Natural killer cell treated with Interleukin-12 subunit alpha and Interleukin-12 subunit beta and Interleukin-15 and Interleukin-18, amount 100 ng/mL, for 72 hours (primary cell): ENCODE data around the gene CT83. TPM values are rescaled to one million over a fixed set of nuclear protein-coding genes. Genes with fewer than 3 reads are reported as not detected.

Experiments
- ATAC-seq, 2 donors: fragments of 150-1000 bp; cut with Tn5 transposase in 1 of 2; sonication (Bioruptor Pico), chemical (Tn5 transposase) in 1 of 2; 2 replicates each; pipeline ENCODE4 v1.10.0; 2021
- DNase-seq: peaks from one replicate; pipeline ENCODE4 v3.0.0; 2022; ENCODE audit warnings: low spot score
- H3K27ac Mint-ChIP-seq, 2 donors: 1 replicate in 1 of 2; 2 replicates in 1 of 2; pipeline ENCODE4 v1.8.0; 2022; ENCODE audit warnings: mixed read lengths in 2 of 2, mild to moderate bottlenecking in 1 of 2, moderate library complexity in 1 of 2
- H3K27me3 Mint-ChIP-seq, 2 donors: 1 replicate in 1 of 2; 2 replicates in 1 of 2; pipeline ENCODE4 v1.8.0; 2022; ENCODE audit warnings: mixed read lengths in 2 of 2
- H3K36me3 Mint-ChIP-seq: one replicate; pipeline ENCODE4 v1.8.0; 2022; ENCODE audit warnings: mixed read lengths
- H3K4me1 Mint-ChIP-seq, 2 donors: 1 replicate in 1 of 2; 2 replicates in 1 of 2; pipeline ENCODE4 v1.8.0; 2022; ENCODE audit warnings: low read depth in 2 of 2, mixed read lengths in 2 of 2, mild to moderate bottlenecking in 1 of 2
- H3K4me3 Mint-ChIP-seq: one replicate; pipeline ENCODE4 v1.8.0; 2022; ENCODE audit warnings: mixed read lengths
- H3K9me3 Mint-ChIP-seq: 2 replicates; pipeline ENCODE4 v1.8.0; 2022; ENCODE audit warnings: mixed read lengths
- total RNA-seq, 2 donors: library from RNA; stranded (reverse); gene quantifications; one replicate each; pipeline ENCODE4 v1.2.3, GENCODE V29; 2022

CT83 gene, protein sequence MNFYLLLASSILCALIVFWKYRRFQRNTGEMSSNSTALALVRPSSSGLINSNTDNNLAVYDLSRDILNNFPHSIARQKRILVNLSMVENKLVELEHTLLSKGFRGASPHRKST
- total RNA-seq, result not detected

- Mint-ChIP-seq H3K27me3 (no peaks in the 10 kb centered on the region), H3K36me3 (no peaks in the 10 kb centered on the region), H3K27ac (no peak within 1 kb of the TSS), H3K4me3 (no peak within 1 kb of the TSS), H3K4me1 (no peaks in the 10 kb centered on the region), H3K9me3 (no peaks in the 10 kb centered on the region)
- ATAC-seq (no peak), DNase-seq (no peak)
Observed at GRCh38 chrX:116462822-116463221, at the start of gene CT83. Gene CT83 (minus strand): TSS chrX:116462976. CDS start chrX:116462856, 120 bp downstream.

DNA sequence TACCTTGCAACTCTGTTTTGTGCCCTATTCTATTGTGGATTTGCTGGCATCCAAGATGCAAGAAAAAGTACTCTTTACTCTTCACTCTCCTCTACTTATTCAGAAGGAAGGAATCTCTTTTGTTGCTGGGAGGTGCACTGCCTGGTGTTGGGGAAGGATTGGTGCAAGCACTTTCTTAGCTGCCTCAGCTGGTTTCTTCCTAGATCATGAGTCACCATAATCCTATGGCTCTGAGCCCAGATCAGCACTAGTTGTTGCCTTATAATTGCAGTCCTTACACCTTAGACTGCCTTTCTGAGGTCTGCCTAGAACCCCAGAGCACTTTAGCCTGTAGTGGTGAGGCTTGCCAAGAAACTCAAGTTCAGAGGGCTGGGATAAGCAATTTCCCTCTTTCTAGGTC is 37.0 kb upstream of the CT83 start:
- H3K4me1 Mint-ChIP-seq, result no peaks in the 10 kb centered on the region
- H3K27ac Mint-ChIP-seq, result no peak overlapping the region
- ATAC-seq, result no peak
- peaks cover 5% of the 10 kb centered on the region for H3K9me3 Mint-ChIP-seq
- no peak overlapping the region for H3K4me3 Mint-ChIP-seq
- DNase-seq, result no peak
- H3K27me3 Mint-ChIP-seq, result no peaks in the 10 kb centered on the region
- no peaks in the 10 kb centered on the region for H3K36me3 Mint-ChIP-seq

- Mint-ChIP-seq H3K27me3 (no peaks in the 10 kb centered on the region), H3K4me1 (no peaks in the 10 kb centered on the region), H3K27ac (no peak overlapping the region), H3K4me3 (no peak overlapping the region), H3K36me3 (no peaks in the 10 kb centered on the region), H3K9me3 (peaks cover 8% of the 10 kb centered on the region)
- ATAC-seq, result no peak
- DNase-seq, result no peak
Observed at GRCh38 chrX:116493271-116493670, 30.5 kb upstream of the CT83 start.

DNA sequence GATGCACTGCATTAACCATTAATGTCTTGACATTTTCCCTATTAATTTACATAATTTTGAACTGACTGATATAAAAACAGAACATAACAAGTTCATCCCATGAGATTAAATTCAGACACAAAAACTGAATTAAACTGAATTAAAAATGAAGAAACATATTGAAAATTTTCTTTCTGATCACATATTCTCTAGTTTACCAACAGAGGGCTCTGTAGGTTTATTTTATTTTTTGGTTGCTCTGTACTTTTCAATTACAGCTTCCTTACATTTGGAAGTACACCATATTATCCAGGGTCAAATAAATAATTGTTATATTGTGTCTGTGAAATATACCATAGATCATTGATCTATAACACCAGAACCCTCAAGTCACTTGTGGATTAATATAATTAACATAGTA is 27.3 kb upstream of the CT83 start:
- ATAC-seq (no peak), DNase-seq (no peak)
- Mint-ChIP-seq H3K27me3 (no peaks in the 10 kb centered on the region), H3K9me3 (peaks cover 3% of the 10 kb centered on the region), H3K27ac (no peak overlapping the region), H3K4me1 (no peaks in the 10 kb centered on the region), H3K36me3 (no peaks in the 10 kb centered on the region), H3K4me3 (no peak overlapping the region)

DNA sequence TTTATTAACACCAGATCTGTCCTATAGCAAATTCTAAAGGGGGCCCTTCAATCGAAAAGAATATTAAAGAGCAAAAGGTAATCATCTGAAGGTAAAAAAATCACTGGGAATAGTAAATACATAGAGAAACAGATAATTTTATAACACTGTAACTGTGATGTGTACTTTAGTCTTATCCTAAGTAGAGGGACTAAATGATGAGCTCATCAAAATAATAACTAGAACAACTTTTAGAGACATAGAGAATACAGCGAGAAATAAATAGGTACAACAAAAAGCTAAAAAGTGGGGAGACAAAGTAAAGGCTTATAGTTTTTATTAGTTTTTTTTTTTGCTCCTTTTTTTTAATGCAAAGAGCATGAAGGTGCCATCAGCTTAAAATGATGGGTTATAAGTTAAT is 17.3 kb upstream of the CT83 start:
- ATAC-seq, result no peak
- Mint-ChIP-seq H3K9me3 (peaks cover 4% of the 10 kb centered on the region), H3K4me1 (no peaks in the 10 kb centered on the region)

DNA sequence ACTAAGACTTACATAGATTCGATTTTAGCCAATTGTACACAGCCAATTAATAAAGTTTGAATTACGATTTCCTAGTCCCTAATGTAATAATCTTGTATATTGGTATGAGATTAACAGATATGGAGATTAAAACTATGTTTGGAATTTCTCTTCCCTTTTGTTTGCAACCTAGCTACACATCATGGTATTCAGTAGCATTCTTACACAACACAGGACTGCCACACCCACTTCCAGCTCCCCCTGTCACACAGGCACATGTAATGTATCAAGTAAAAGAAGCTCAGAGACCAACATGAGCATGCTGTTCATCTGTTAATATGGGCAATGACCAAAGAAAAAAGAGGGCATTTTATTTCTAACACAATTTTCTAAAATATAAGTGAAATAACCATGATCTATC is 13.6 kb downstream of the CT83 start:
- H3K27me3 Mint-ChIP-seq, result no peaks in the 10 kb centered on the region
- no peak for ATAC-seq

More for the DNA sequence above, 17.3 kb upstream of the CT83 start:
- H3K27me3 Mint-ChIP-seq, result peaks cover 0 to 2% of the 10 kb centered on the region in 2 donors
- H3K27ac Mint-ChIP-seq, result no peak overlapping the region
- H3K36me3 Mint-ChIP-seq, result peaks cover 4% of the 10 kb centered on the region
- DNase-seq, result no peak
- no peak overlapping the region for H3K4me3 Mint-ChIP-seq

GRCh38 chrX:116436358-116436816 is 26.4 kb downstream of the CT83 start, which contains the start of gene SLC6A14:
Gene SLC6A14 (plus strand): TSS chrX:116436606. CDS start chrX:116436710, 104 bp downstream.
- Mint-ChIP-seq H3K4me3 (no peak within 1 kb of the TSS), H3K4me1 (no peaks in the 10 kb centered on the region), H3K9me3 (peaks cover 6% of the 10 kb centered on the region), H3K27ac (no peak within 1 kb of the TSS), H3K27me3 (peaks cover 0 to 4% of the 10 kb centered on the region in 2 donors), H3K36me3 (no peaks in the 10 kb centered on the region)
- ATAC-seq (no peak), DNase-seq (no peak)

More for the DNA sequence above, 13.6 kb downstream of the CT83 start:
- H3K4me3 Mint-ChIP-seq, result no peak overlapping the region
- DNase-seq, result no peak
- H3K9me3 Mint-ChIP-seq, result no peaks in the 10 kb centered on the region
- no peaks in the 10 kb centered on the region for H3K4me1 Mint-ChIP-seq
- H3K27ac Mint-ChIP-seq, result no peak overlapping the region
- H3K36me3 Mint-ChIP-seq, result no peaks in the 10 kb centered on the region

DNA sequence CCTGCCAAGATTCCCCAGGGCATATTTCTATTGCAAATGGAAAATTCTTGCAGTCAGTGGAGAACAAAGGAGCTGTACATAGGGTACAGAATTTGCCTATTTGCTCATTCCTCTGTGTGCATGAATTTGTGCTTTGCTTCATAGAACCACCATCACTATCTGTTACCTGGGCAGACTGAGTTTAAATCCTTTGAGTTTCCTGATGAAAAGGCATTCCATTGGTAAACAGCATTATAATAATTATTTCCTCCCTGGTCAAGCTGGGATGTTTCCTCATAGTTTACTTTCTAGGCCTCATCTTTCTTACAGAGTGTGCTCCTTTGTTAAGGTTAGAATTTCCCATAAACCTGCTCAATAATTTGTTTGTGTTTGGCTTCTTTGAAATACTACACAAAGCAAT is 27.2 kb downstream of the CT83 start:
- no peak overlapping the region for H3K4me3 Mint-ChIP-seq
- no peaks in the 10 kb centered on the region for H3K36me3 Mint-ChIP-seq
- no peaks in the 10 kb centered on the region for H3K4me1 Mint-ChIP-seq
- no peak for DNase-seq
- H3K9me3 Mint-ChIP-seq, result peaks cover 6% of the 10 kb centered on the region
- ATAC-seq, result no peak
- H3K27me3 Mint-ChIP-seq, result peaks cover 0 to 4% of the 10 kb centered on the region in 2 donors
- H3K27ac Mint-ChIP-seq, result no peak overlapping the region

- peaks cover 0 to 2% of the 10 kb centered on the region in 2 donors for H3K27me3 Mint-ChIP-seq
- ATAC-seq, result no peak
- no peaks in the 10 kb centered on the region for H3K36me3 Mint-ChIP-seq
- peaks cover 3% of the 10 kb centered on the region for H3K9me3 Mint-ChIP-seq
- no peak overlapping the region for H3K4me3 Mint-ChIP-seq
- no peaks in the 10 kb centered on the region for H3K4me1 Mint-ChIP-seq
- no peak for DNase-seq
- H3K27ac Mint-ChIP-seq, result no peak overlapping the region
Observed at GRCh38 chrX:116427978-116428377, 34.8 kb downstream of the CT83 start.

DNA sequence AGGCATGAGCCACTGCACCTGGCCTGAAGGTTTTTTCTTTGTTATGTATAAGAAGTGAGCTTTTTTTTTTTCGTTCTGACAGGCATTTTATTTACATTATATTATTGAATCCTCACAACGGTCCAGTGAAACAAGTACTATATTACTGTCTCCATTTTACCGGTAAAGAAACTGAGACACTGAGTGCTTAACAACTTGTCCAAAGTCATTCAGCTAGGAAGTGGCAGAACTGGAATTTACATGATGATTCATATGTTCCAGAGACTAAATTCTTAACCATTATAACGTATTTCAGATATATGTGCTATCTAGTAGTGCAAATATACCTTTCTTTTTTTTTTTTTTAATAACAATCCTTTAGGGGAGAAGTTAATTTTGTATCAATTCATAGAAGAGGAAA is 44.8 kb downstream of the CT83 start:
- DNase-seq (no peak), ATAC-seq (no peak)
- H3K4me1 Mint-ChIP-seq, result no peaks in the 10 kb centered on the region
- no peaks in the 10 kb centered on the region for H3K9me3 Mint-ChIP-seq
- no peak overlapping the region for H3K27ac Mint-ChIP-seq
- no peaks in the 10 kb centered on the region for H3K36me3 Mint-ChIP-seq
- no peak overlapping the region for H3K4me3 Mint-ChIP-seq
- H3K27me3 Mint-ChIP-seq, result no peaks in the 10 kb centered on the region

DNA sequence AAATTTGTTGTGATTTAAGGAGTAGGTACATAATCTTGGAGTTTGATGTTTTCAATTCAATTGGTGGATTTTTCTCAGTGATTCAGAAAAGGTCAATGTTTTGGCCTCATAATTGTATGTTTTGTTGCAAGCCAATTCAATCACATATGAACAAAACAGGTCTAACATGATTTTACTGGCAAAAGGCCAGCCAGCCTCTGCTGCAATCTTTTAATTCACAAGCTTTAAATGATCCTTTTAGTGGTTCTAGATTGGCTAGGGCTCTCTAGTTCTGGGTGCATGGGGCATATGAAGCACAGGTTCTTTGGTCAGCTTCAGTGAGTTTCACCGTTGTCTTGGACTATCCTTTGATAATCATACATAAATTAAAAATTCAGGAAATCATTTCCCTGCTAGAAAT is 45.6 kb downstream of the CT83 start:
- ATAC-seq, result no peak
- no peak overlapping the region for H3K27ac Mint-ChIP-seq
- H3K4me1 Mint-ChIP-seq, result no peaks in the 10 kb centered on the region

DNA sequence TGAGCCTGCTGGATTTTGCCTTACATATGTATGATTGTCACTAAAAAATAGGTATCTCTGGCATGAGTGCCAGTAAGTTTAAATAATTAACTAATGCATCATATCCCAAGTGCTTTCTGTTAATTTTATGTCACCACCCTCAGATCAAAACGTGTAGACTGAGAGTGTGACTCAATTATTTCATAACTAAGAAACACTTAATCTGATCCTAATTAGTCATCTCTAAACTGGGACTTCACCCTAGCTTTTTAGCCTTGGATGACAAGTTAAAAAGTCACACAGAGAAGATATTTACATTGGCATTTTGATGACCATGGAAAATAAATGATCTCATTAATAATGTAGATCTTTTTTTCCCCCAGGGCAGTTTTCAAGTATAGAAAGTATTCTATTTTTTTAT is 49.5 kb downstream of the CT83 start:
- Mint-ChIP-seq H3K36me3 (no peaks in the 10 kb centered on the region), H3K27ac (no peak overlapping the region), H3K9me3 (peaks cover 11% of the 10 kb centered on the region), H3K27me3 (peaks cover 0 to 4% of the 10 kb centered on the region in 2 donors), H3K4me1 (no peaks in the 10 kb centered on the region), H3K4me3 (no peak overlapping the region)
- DNase-seq (no peak), ATAC-seq (no peak)

More for the DNA sequence above, 45.6 kb downstream of the CT83 start:
- H3K36me3 Mint-ChIP-seq, result no peaks in the 10 kb centered on the region
- no peak for DNase-seq
- H3K9me3 Mint-ChIP-seq, result no peaks in the 10 kb centered on the region
- H3K4me3 Mint-ChIP-seq, result no peak overlapping the region
- no peaks in the 10 kb centered on the region for H3K27me3 Mint-ChIP-seq
